Epithelial cell of proximal tubule (primary cell): ENCODE measurements around the gene PRMT2. TPM values are rescaled to one million over a fixed set of nuclear protein-coding genes. Genes with fewer than 3 reads are reported as not detected.

Source experiments
- DNase-seq: peaks from one replicate; pipeline ENCODE4 v3.0.0-alpha.2; 2011; ENCODE audit warnings: low read depth
- H3K4me3 ChIP-seq: 2 replicates; pipeline ENCODE4 v1.5.1; 2011; ENCODE audit warnings: low read depth, mild to moderate bottlenecking, low read length
- total RNA-seq: library from RNA; depleted of rRNA; stranded (reverse); fragments of >200 nt; gene quantifications from 2 replicates; pipeline ENCODE4 v1.2.3, GENCODE V29; 2015
- TF ChIP-seq, protein P1 (sequence below): conservative IDR thresholded peaks from 2 replicates; pipeline ENCODE4 v1.5.1; 2012; ENCODE audit warnings: low read depth, mild to moderate bottlenecking, low read length

Gene PRMT2
- total RNA-seq, 1 donor from 2014 or later = 98.8 TPM

DNA sequence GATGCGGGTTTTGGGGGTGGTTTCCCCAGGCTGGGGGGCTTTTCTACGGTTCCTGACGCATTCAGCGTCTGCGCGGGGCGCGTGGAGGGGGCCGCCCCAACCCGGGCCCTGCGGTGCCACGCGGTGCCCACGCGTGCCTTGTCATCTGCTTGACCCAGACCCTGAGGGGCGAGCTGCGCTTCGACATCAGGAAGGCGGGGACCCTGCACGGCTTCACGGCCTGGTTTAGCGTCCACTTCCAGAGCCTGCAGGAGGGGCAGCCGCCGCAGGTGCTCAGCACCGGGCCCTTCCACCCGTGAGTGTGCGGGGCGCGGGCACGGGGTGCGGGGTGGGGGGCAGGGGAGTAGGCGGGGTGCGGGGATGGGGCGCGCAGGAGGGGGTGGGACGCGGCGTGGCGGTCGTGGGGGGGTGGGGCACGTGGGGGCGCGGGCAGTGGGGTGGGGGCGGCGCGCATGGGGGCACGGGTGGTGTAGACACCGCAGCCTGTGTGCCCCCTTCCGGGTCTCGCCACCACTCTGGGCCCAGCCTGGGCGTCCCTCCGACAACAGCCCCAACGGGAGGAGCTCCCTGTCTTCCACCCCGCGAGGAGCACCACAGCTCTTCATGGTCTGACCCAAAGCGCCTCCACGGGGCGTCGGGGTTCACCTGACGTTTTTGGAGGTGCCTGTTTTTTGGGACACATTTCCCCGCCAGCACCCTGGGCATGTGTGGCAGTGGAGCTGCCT is 26.3 kb downstream of the PRMT2 start:
- no peak overlapping the region for H3K4me3 ChIP-seq
- no peak for DNase-seq
- TF ChIP-seq, protein P1, sequence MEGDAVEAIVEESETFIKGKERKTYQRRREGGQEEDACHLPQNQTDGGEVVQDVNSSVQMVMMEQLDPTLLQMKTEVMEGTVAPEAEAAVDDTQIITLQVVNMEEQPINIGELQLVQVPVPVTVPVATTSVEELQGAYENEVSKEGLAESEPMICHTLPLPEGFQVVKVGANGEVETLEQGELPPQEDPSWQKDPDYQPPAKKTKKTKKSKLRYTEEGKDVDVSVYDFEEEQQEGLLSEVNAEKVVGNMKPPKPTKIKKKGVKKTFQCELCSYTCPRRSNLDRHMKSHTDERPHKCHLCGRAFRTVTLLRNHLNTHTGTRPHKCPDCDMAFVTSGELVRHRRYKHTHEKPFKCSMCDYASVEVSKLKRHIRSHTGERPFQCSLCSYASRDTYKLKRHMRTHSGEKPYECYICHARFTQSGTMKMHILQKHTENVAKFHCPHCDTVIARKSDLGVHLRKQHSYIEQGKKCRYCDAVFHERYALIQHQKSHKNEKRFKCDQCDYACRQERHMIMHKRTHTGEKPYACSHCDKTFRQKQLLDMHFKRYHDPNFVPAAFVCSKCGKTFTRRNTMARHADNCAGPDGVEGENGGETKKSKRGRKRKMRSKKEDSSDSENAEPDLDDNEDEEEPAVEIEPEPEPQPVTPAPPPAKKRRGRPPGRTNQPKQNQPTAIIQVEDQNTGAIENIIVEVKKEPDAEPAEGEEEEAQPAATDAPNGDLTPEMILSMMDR = no peak

DNA sequence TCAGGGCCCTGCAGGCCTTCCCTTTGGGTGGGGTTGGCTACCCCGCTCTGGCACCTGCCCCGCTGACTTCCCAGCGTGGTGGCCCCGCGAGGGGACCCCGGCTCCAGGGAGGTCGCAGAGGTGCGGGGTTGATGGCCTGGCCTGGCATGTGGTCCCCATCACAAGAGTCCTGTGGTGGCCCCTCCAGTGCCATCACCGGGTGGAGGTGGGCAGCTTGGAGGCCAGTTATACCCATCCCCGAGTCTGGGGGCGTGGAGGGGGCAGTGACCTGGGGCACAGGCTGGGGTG is 26.8 kb downstream of the PRMT2 start:
- TF ChIP-seq, protein P1 = no peak
- no peak for DNase-seq
- no peak overlapping the region for H3K4me3 ChIP-seq

DNA sequence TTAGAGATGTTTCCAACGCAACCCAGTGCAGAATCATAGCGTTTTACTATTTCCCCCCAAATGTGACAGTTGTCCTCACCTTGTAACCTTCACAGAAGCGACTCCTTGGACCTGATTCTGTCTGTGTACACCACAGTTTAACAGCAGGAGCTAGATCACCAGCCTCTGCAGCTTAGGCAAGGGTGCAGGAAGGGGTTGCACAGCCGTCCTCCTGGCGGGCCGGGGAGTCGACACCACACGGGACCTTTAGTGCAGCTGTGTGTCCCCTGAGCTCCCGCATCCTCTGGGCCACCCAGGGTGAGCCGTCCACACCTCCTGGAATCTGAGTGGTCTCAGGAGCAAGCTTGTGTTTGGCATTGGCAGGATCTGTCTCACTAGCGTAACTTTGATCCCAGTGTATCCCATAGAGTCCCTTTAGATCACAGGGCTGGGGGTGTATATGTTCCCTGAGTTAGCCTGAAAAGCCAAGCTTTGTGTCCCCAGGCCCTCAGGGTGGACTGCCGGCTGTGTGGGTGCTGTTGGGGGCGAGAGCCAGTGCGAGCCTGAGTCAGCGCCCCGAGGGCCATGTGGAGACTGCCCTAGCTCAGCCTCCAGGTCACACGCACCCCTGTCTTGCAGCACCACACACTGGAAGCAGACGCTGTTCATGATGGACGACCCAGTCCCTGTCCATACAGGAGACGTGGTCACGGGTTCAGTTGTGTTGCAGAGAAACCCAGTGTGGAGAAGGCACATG is 27.5 kb downstream of the PRMT2 start:
- no peak for DNase-seq
- no peak overlapping the region for H3K4me3 ChIP-seq
- TF ChIP-seq, protein P1 = no peak

DNA sequence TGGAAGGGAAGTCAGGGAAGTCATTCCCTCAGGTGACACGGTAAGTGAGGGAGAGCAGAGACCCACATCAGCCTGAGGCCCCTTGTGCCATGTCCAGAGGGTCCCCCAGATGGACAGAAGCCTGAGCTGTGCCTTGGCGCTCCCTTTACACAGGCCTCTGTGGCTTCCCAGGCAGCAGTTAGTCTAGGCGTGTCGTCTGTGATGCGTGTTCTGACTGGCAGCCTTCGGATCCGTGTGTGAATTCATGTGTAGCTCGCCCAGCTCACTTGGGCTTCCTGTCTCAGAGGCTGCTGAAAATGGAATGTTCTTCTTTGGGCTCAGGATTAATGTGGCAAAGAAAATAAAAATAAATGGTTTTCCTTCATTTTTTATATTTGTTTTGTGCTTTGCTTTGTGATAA is 28.3 kb downstream of the PRMT2 start:
- DNase-seq = no peak
- no peak overlapping the region for H3K4me3 ChIP-seq

DNA sequence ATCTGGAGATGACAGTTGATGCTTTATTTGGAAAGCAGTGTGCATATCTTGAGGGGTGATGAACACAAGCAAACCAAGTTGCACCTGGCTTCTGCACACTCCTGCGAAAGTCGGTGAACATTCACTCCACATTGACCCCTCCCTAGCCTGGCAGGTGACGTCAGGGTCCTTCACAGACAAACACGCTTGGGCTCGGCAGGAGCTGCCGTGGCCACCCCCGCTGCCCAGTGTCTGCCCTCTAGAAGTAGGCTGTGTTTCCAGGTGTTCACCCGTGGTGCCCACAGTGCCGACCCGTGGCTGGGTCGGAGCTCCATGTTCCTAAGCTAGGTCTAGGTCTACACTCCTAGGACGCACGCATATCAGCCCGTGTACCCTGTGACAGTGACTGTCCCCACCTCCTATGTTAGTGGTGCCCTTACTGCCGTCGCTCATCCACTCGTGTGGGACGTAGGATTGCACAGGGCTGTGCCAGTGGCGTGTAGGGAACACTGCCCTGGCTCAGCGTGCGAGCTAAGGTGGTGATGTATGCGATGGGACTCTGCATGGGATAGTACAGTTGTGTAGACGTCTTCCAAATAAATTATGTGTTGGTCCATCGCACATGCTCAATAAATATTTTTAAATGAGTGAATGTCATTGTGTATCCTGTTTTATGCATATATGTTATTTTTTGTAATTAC is 29.0 kb downstream of the PRMT2 start:
- TF ChIP-seq, protein P1 = no peak
- DNase-seq = no peak
- no peak overlapping the region for H3K4me3 ChIP-seq

More for the DNA sequence above, 28.3 kb downstream of the PRMT2 start:
- TF ChIP-seq, protein P1 = no peak

DNA sequence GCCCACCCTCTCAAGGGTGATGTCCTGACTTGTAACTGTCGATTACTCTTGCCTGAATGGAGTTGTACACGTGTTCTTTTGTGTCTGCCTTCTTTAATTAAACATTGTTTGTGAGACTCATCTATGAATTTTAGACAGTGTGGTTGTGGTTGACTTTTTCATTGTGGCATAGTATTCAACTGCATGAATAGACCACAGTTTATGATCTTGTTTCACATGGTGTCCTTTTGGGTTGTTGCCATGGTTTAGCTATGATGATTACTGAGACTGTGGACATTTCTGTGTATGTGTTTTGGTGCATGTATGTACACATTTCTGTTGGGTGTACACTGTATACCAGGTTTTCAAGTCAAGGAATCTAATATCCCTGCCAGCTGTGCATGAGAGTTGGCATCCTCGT is 30.1 kb downstream of the PRMT2 start:
- no peak overlapping the region for H3K4me3 ChIP-seq
- no peak for DNase-seq
- TF ChIP-seq, protein P1 = no peak
